HepG2 (cell line): ENCODE results near the gene PRM3. TPM values are rescaled to one million over a fixed set of nuclear protein-coding genes. Genes with fewer than 3 reads are reported as not detected.
A peak's percentile ranks its signal among the peaks of the same experiment; 100 is the strongest.

ENCODE experiments used
- ATAC-seq: fragments of 200-7000 bp; cut with Tn5 transposase; 3 replicates; pipeline ENCODE4 v1.9.1; 2020; ENCODE audit warnings: mild to moderate bottlenecking, moderate library complexity
- BruUV-seq: library from RNA; stranded (reverse); fragments of 400-500 nt; replicated peaks from 2 replicates; lab custom pipeline; 2021; lab: Mats Ljungman, UMichigan
- CTCF ChIA-PET: fragments of 300-600 bp; formaldehyde crosslinking; extraction: SDS; loops from one replicate; lab custom pipeline; 2021; ENCODE audit warnings: low total read pairs, inconsistent platforms, low intra/inter-chr PET ratio; lab: Yijun Ruan, JAX
- POLR2A ChIA-PET: fragments of 350-600 bp; sonication (Branson Sonifier 250); formaldehyde crosslinking; loops from one replicate; lab custom pipeline; 2020; ENCODE audit warnings: antibody characterized with exemption, inconsistent platforms; lab: Yijun Ruan, JAX
- DNase-seq: peaks from one replicate; pipeline ENCODE4 v3.0.0-alpha.2; 2015; ENCODE audit warnings: low spot score
- FAIRE-seq: peaks from 3 replicates; lab custom pipeline; 2011; peaks lifted over from hg19 to GRCh38; lab: Jason Lieb, UNC
- H2AFZ ChIP-seq: one replicate; pipeline ENCODE4 v1.6.1; 2011; ENCODE audit warnings: low read length, inconsistent platforms
- H3K27ac ChIP-seq: fragments of 300-600 bp; 3 replicates; pipeline ENCODE4 v1.8.0; 2011; ENCODE audit warnings: mixed run types, mild to moderate bottlenecking, mixed read lengths, low read length, inconsistent platforms; ENCODE audit not compliant: insufficient read depth; ENCODE audit errors: extremely low read length
- H3K27me3 ChIP-seq, 2 experiments: fragments of 200-600 bp in 1 of 2; 2 replicates in 1 of 2; 3 replicates in 1 of 2; pipeline versions ENCODE4 v1.6.0 to v1.8.0; 2011; ENCODE audit warnings: low read length in 2 of 2, mild to moderate bottlenecking in 2 of 2, moderate library complexity in 2 of 2, inconsistent platforms in 1 of 2; ENCODE audit not compliant: insufficient read depth in 2 of 2, control insufficient read depth in 1 of 2
- H3K36me3 ChIP-seq, 2 experiments: fragments of 200-600 bp in 1 of 2; replicated peaks in 1 of 2; 2 replicates in 1 of 2; 3 replicates in 1 of 2; pipeline versions ENCODE4 v1.5.1 to v1.8.0; 2011; ENCODE audit warnings: low read length in 2 of 2, inconsistent platforms in 1 of 2; ENCODE audit not compliant: insufficient read depth in 2 of 2, control insufficient read depth in 1 of 2
- H3K4me1 ChIP-seq: 2 replicates; pipeline ENCODE4 v1.5.1; 2012; ENCODE audit warnings: low read length, inconsistent platforms; ENCODE audit not compliant: insufficient read depth
- H3K4me2 ChIP-seq: 2 replicates; pipeline ENCODE4 v1.6.0; 2011; ENCODE audit warnings: low read depth, low read length, inconsistent platforms
- H3K4me3 ChIP-seq, 3 experiments: fragments of 200-600 bp in 1 of 3; sonication (generic), shearing (Covaris generic) in 1 of 3; replicated peaks in 1 of 3; 2 replicates each; pipeline ENCODE4 v1.5.1; 2011 to 2016; ENCODE audit warnings: low read length in 3 of 3, inconsistent platforms in 2 of 3, low read depth in 2 of 3, mild to moderate bottlenecking in 2 of 3, control low read depth in 1 of 3, mixed read lengths in 1 of 3; ENCODE audit not compliant: insufficient read depth in 1 of 3
- H3K79me2 ChIP-seq: one replicate; pipeline ENCODE4 v1.6.1; 2011; ENCODE audit warnings: low read length, inconsistent platforms; ENCODE audit not compliant: insufficient read depth
- H3K9ac ChIP-seq: 2 replicates; pipeline ENCODE4 v1.6.0; 2011; ENCODE audit warnings: mild to moderate bottlenecking, low read depth, low read length, inconsistent platforms; ENCODE audit not compliant: insufficient read depth
- H3K9me3 ChIP-seq: 2 replicates; pipeline ENCODE4 v1.5.1; 2012; ENCODE audit warnings: mild to moderate bottlenecking, low read length
- H4K20me1 ChIP-seq: 2 replicates; pipeline ENCODE4 v1.6.0; 2011; ENCODE audit warnings: inconsistent platforms, mild to moderate bottlenecking, low read length, moderate library complexity; ENCODE audit not compliant: insufficient read depth
- AKAP8 ChIP-seq: sonication (generic); formaldehyde crosslinking; IDR thresholded peaks from 2 replicates; pipeline ENCODE4 v1.5.1; 2020; ENCODE audit warnings: mild to moderate bottlenecking, missing genetic modification reagents
- ATF6 ChIP-seq: sonication (generic); formaldehyde crosslinking; conservative IDR thresholded peaks from 2 replicates; pipeline ENCODE4 v1.4.0; 2020; ENCODE audit warnings: missing genetic modification reagents
- DR1 ChIP-seq: sonication (generic); formaldehyde crosslinking; IDR thresholded peaks from 2 replicates; pipeline ENCODE4 v1.8.0; 2021; ENCODE audit warnings: mild to moderate bottlenecking, missing genetic modification reagents, inconsistent platforms
- ELF4 ChIP-seq: sonication (generic); formaldehyde crosslinking; IDR thresholded peaks from 2 replicates; pipeline ENCODE4 v1.5.0; 2020; ENCODE audit warnings: missing genetic modification reagents, mild to moderate bottlenecking, moderate library complexity, borderline replicate concordance
- KDM3A ChIP-seq: IDR thresholded peaks from 2 replicates; pipeline ENCODE4 v1.6.1; 2018; ENCODE audit warnings: low read depth, missing compliant biosample characterization
- KDM6A ChIP-seq: IDR thresholded peaks from 2 replicates; pipeline ENCODE4 v1.6.1; 2016; ENCODE audit warnings: low read depth
- MXD4 ChIP-seq: IDR thresholded peaks from 2 replicates; pipeline ENCODE4 v1.6.1; 2016; ENCODE audit warnings: mild to moderate bottlenecking, missing biosample characterization, missing genetic modification reagents
- NCOA5 ChIP-seq: sonication (generic); formaldehyde crosslinking; IDR thresholded peaks from 2 replicates; pipeline ENCODE4 v1.4.0; 2020; ENCODE audit warnings: missing genetic modification reagents
- NR3C1 ChIP-seq: sonication (generic); formaldehyde crosslinking; IDR thresholded peaks from 2 replicates; pipeline ENCODE4 v1.4.0; 2020; ENCODE audit warnings: missing genetic modification reagents
- SIX1 ChIP-seq: sonication (generic); formaldehyde crosslinking; IDR thresholded peaks from 2 replicates; pipeline ENCODE4 v1.4.0; 2020; ENCODE audit warnings: missing genetic modification reagents, borderline replicate concordance
- SMARCC2 ChIP-seq: fragments of 450-650 bp; IDR thresholded peaks from 2 replicates; pipeline ENCODE4 v1.6.1; 2017; ENCODE audit warnings: antibody characterized with exemption, mild to moderate bottlenecking
- SRY ChIP-seq: sonication (generic); formaldehyde crosslinking; IDR thresholded peaks from 2 replicates; pipeline ENCODE4 v1.8.0; 2022; ENCODE audit warnings: mild to moderate bottlenecking, missing genetic modification reagents
- ZBTB42 ChIP-seq: sonication (generic); formaldehyde crosslinking; IDR thresholded peaks from 2 replicates; pipeline ENCODE4 v1.5.0; 2020; ENCODE audit warnings: mild to moderate bottlenecking, missing genetic modification reagents
- ZBTB7B ChIP-seq: sonication (generic); formaldehyde crosslinking; IDR thresholded peaks from 2 replicates; pipeline ENCODE4 v1.4.0; 2020; ENCODE audit warnings: missing genetic modification reagents
- ZNF780A ChIP-seq: sonication (generic); formaldehyde crosslinking; IDR thresholded peaks from 2 replicates; pipeline ENCODE4 v1.8.0; 2022; ENCODE audit warnings: mild to moderate bottlenecking, missing genetic modification reagents, moderate library complexity
- ZNF883 ChIP-seq: sonication (generic); formaldehyde crosslinking; IDR thresholded peaks from 2 replicates; pipeline ENCODE4 v1.5.1; 2020; ENCODE audit warnings: mild to moderate bottlenecking, missing genetic modification reagents; ENCODE audit errors: not compliant biosample characterization
- ZZZ3 ChIP-seq: sonication (generic); formaldehyde crosslinking; IDR thresholded peaks from 2 replicates; pipeline ENCODE4 v1.4.0; 2020; ENCODE audit warnings: missing genetic modification reagents, mild to moderate bottlenecking, borderline replicate concordance
- WGBS: methylation state at CpG from one replicate; pipeline ENCODE4 v1.1.6; 2017; ENCODE audit warnings: low lambda C conversion rate; 5-methylcytosine and 5-hydroxymethylcytosine counted together
- in situ Hi-C: cut with HindIII; loops from 2 replicates; pipeline ENCODE4 v1.10.0; 2017; ENCODE audit warnings: low pct_unique_long_range_greater_than_20kb; ENCODE audit not compliant: extremely low pct_ligation_motif_present
- intact Hi-C: fragments of 100-400 bp; cut with micrococcal nuclease; formaldehyde crosslinking; loops from one replicate; pipeline ENCODE4 v1.10.0; 2022; ENCODE audit not compliant: unreplicated experiment
- polyA plus RNA-seq, 8 experiments: library from polyadenylated mRNA; depleted of rRNA in 3 of 8; stranded (reverse) in 7 of 8; unstranded in 1 of 8; fragments of >200 nt; fragmentation: Illumina TruSeq in 4 of 8; extraction: Trizol in 4 of 8; gene quantifications; 2 replicates each; pipeline versions ENCODE4 v1.2.1 to v1.2.3, GENCODE V29; 2011 to 2016; ENCODE audit warnings: low read depth in 4 of 8, missing spikeins in 1 of 8, mixed read lengths in 1 of 8; ENCODE audit not compliant: insufficient read depth in 1 of 8
- total RNA-seq, 5 experiments: library from RNA; depleted of rRNA; stranded (reverse); fragments of >200 nt; fragmentation: Illumina TruSeq; extraction: Trizol; gene quantifications; 2 replicates each; pipeline ENCODE4 v1.2.3, GENCODE V29; 2016; ENCODE audit warnings: low read depth in 1 of 5
- TF ChIP-seq, protein P1 (sequence below): sonication (generic); formaldehyde crosslinking; IDR thresholded peaks from 2 replicates; pipeline ENCODE4 v1.9.0; 2022; ENCODE audit warnings: missing genetic modification reagents, mild to moderate bottlenecking, borderline replicate concordance

The PRM3 gene
- total and polyA plus RNA-seq, 2 of the 13 experiments (the other 11 are each of a cell fraction or from before 2014, with no cell fraction given) = not detected

DNA sequence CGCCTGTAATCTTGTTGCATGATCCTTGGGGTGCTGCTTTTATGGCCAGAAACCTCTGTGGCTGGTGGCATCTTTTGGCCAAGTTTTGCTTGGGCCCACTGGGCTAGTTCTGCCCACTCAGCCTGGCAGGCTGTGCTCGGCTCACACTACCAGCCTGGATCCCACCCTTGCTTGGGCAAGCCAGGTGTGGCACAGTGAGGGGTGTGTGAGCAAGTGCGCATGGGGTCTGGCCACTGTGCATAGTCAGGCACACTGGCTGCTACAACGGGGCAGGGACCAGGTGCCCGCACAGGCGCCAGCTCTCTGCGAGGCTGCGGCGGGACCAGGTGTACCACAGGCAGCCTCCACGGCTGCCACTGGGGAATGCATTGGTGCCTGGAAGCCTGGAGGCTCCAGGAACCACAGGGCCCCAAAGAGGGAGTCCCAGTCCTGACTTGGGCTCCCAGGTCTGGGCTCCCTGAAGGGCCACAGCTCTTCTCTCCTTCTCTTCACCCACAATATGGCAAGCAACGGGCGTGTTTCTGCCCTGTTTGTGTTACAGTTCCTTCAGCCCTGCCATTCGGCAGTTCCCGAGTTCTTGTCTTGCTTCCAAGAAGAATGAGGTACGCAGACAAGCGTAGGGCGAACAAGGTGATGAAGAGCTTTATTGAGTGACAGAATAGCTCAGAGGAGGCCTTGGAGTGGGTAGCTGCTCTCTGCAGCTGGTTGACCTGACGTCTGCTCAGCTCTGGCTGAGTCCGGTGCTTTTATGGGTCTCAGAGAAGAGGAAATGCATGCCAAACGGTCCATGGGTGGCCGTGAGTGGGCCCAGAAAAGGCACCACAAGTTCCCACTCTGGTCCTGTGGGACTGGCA lies 34.4 kb upstream of the PRM3 start:
- FAIRE-seq (no peak), ATAC-seq (peak; percentile 5), DNase-seq (no peak)
- Histone ChIP-seq H3K27me3 (no peaks in the 10 kb centered on the region), H3K9ac (peak overlapping the region; percentile 62), H3K4me2 (peak overlapping the region; percentile 57), H3K36me3 (no peaks in the 10 kb centered on the region), H3K4me3 (peak overlapping the region in 1 of 3 experiments; percentile 20; a peak in 1 of 6 replicates), H3K79me2 (no peaks in the 10 kb centered on the region), H4K20me1 (no peaks in the 10 kb centered on the region), H2AFZ (no peak overlapping the region), H3K4me1 (peaks cover 84% of the 10 kb centered on the region), H3K27ac (peak overlapping the region; percentile 89), H3K9me3 (no peaks in the 10 kb centered on the region)
- ChIA-PET CTCF (no interaction called here), POLR2A (interaction anchor here (0.5 to 7.4 kb wide), 19 partner anchors 10 to 489 kb away, joined by 3 to 234 read pairs (median 5); partner anchors contain the start of genes PRM3, SOCS1, TNP2 and ZC3H7A)
- in situ Hi-C loops = no loop called here
- no TSS peak for BruUV-seq
- intact Hi-C loops = loop anchor here (2.0 kb wide), 2 partner anchors 29 to 37 kb away; partner anchors contain the start of gene RMI2
- WGBS = 77% methylated on average over 19 of the region's 21 CpGs
- TF ChIP-seq ZNF780A (CRISPR knock-in tag) = no peak
- TF ChIP-seq ZZZ3 (CRISPR knock-in tag) = peak; percentile 61; the same call in 1 of the 2 replicates
- peak; percentile 28; the same call in 1 of the 2 replicates for TF ChIP-seq KDM3A
- TF ChIP-seq NR3C1 = no peak
- no peak for TF ChIP-seq ATF6 (CRISPR knock-in tag)
- no peak for TF ChIP-seq SRY (CRISPR knock-in tag)
- TF ChIP-seq SMARCC2 = no peak
- TF ChIP-seq ZBTB7B = peak; percentile 2; the same call in 1 of the 2 replicates
- no peak for TF ChIP-seq MXD4 (CRISPR knock-in tag)
- no peak for TF ChIP-seq ZBTB42
- no peak; the same call in 1 of the 2 replicates for TF ChIP-seq AKAP8 (CRISPR knock-in tag)
- no peak for TF ChIP-seq DR1 (CRISPR knock-in tag)
- TF ChIP-seq, protein P1, sequence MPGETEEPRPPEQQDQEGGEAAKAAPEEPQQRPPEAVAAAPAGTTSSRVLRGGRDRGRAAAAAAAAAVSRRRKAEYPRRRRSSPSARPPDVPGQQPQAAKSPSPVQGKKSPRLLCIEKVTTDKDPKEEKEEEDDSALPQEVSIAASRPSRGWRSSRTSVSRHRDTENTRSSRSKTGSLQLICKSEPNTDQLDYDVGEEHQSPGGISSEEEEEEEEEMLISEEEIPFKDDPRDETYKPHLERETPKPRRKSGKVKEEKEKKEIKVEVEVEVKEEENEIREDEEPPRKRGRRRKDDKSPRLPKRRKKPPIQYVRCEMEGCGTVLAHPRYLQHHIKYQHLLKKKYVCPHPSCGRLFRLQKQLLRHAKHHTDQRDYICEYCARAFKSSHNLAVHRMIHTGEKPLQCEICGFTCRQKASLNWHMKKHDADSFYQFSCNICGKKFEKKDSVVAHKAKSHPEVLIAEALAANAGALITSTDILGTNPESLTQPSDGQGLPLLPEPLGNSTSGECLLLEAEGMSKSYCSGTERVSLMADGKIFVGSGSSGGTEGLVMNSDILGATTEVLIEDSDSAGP (CRISPR knock-in tag) = 0 out of 2 replicates have a peak, but pooled peaks have one; percentile 9
- TF ChIP-seq SIX1 (CRISPR knock-in tag) = no peak
- TF ChIP-seq KDM6A (CRISPR knock-in tag) = no peak
- TF ChIP-seq ELF4 (CRISPR knock-in tag) = 0 out of 2 replicates have a peak, but pooled peaks have one; percentile 5
- TF ChIP-seq NCOA5 (CRISPR knock-in tag) = no peak
- peak; percentile 9 for TF ChIP-seq ZNF883
